ENCODE measurements around the gene SERPINB6. TPM values are rescaled to one million over a fixed set of nuclear protein-coding genes. Genes with fewer than 3 reads are reported as not detected.

SERPINB6 gene
- total RNA-seq, 1 experiment from 2014 or later = 169 TPM

DNA sequence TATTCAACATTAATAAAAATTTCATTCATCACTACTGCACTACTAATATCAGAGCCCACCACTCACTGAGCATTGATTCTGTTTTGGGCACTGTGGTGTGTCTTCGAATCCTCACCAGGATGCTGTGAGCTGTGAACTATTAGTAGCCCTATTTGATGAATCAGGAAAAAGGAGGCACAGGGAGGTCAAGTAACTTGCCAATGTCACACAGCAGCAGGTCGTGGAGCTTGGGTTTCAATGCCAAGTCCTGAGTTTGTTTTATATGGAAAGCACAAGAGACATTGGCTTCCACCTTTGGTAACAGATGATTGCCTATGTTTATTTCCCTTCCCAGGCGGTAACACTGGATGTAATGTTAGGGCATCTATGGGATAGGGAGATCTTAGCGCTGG lies 43.3 kb upstream of the SERPINB6 start:
- H3K79me2 ChIP-seq (ENCODE audit: low read depth) = no peaks in the 10 kb centered on the region
- H3K4me3 ChIP-seq = no peak overlapping the region
- H3K9me3 ChIP-seq (ENCODE audit: insufficient read depth, low read depth) = peaks cover 10% of the 10 kb centered on the region; the same call in 1 of the 2 replicates
- H4K20me1 ChIP-seq (ENCODE audit: insufficient read depth) = no peaks in the 10 kb centered on the region
- DNase-seq = no peak
- BruUV-seq (replicated peaks) = no TSS peak
- CTCF ChIA-PET = no interaction called here
- POLR2A ChIA-PET (ENCODE audit: unreplicated experiment) = no interaction called here
- peaks cover 12% of the 10 kb centered on the region for H3K4me1 ChIP-seq (replicated peaks; ENCODE audit: insufficient read depth)
- peaks cover 11% of the 10 kb centered on the region for H3F3A ChIP-seq (ENCODE audit: insufficient read depth, low read depth)
- no peak overlapping the region for H2AFZ ChIP-seq
- intact Hi-C loops (cut with micrococcal nuclease; ENCODE audit: unreplicated experiment) = no loop called here
- no peaks in the 10 kb centered on the region for H3K27me3 ChIP-seq (ENCODE audit: insufficient read depth, low read depth)
- no peak overlapping the region for H3K27ac ChIP-seq
- peaks cover 8% of the 10 kb centered on the region; the same call in 1 of the 2 replicates for H3K36me3 ChIP-seq (ENCODE audit: low read depth)
- H3K4me2 ChIP-seq = no peak overlapping the region
- H3K9me2 ChIP-seq (ENCODE audit: insufficient read depth) = no peaks in the 10 kb centered on the region
- no peak for TF ChIP-seq EZH2 (IDR thresholded peaks at IDR 0.05; ENCODE audit: low read depth)
- TF ChIP-seq, protein P1, sequence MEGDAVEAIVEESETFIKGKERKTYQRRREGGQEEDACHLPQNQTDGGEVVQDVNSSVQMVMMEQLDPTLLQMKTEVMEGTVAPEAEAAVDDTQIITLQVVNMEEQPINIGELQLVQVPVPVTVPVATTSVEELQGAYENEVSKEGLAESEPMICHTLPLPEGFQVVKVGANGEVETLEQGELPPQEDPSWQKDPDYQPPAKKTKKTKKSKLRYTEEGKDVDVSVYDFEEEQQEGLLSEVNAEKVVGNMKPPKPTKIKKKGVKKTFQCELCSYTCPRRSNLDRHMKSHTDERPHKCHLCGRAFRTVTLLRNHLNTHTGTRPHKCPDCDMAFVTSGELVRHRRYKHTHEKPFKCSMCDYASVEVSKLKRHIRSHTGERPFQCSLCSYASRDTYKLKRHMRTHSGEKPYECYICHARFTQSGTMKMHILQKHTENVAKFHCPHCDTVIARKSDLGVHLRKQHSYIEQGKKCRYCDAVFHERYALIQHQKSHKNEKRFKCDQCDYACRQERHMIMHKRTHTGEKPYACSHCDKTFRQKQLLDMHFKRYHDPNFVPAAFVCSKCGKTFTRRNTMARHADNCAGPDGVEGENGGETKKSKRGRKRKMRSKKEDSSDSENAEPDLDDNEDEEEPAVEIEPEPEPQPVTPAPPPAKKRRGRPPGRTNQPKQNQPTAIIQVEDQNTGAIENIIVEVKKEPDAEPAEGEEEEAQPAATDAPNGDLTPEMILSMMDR (conservative IDR thresholded peaks at IDR 0.05) = no peak

DNA sequence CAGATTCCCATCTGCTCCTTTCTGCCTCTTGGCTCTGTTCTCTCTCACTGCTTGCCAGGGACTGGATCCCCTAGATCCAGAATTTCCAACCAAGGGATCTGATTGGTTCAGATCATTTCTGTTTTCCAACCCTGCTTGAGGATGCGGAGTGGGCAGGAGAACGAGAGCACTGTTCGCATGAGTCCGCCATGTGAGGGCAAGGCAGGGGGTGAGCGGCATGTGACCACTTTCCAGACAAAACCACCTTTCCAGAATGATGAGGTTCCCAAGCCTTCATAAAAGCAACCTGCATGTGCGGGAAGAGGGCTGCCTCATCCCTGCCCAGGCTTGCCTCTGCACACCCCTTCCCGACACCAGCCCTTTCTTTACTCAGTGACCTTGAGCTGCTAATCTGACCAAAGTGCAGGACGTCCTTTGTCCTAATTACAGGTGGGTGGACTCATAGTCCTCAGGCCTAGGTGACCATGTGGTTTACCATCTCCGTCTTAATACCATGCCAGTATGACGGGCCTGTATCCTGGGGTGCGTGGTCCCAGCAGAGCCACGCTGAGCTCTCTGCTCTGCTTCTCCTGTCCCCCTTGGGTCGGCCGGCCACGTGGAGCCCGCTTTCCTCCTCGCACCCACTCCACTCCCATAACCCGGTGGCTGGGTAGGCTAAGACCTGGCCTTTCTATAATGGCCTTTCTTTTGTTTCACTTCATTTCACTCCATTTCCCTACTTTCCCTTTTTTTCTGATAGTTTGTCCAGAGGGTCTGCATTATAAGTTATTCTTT lies 42.7 kb upstream of the SERPINB6 start:
- peak overlapping the region; percentile 59; the same call in 1 of the 2 replicates for H3K27ac ChIP-seq
- no peak for TF ChIP-seq EZH2 (IDR thresholded peaks at IDR 0.05; ENCODE audit: low read depth)
- TF ChIP-seq, protein P1 (conservative IDR thresholded peaks at IDR 0.05) = no peak
- H3K4me3 ChIP-seq = no peak overlapping the region
- DNase-seq = no peak
- H2AFZ ChIP-seq = no peak overlapping the region
- H3F3A ChIP-seq (ENCODE audit: insufficient read depth, low read depth) = peaks cover 11% of the 10 kb centered on the region
- no peaks in the 10 kb centered on the region for H3K9me2 ChIP-seq (ENCODE audit: insufficient read depth)
- ChIA-PET CTCF (no interaction called here), POLR2A (ENCODE audit: unreplicated experiment) (interaction anchor here (0.6 kb wide), 1 partner anchor 8 kb away, joined by 9 read pairs; no protein-coding TSS in a partner anchor)
- H4K20me1 ChIP-seq (ENCODE audit: insufficient read depth) = no peaks in the 10 kb centered on the region
- no peak overlapping the region for H3K4me2 ChIP-seq
- intact Hi-C loops (cut with micrococcal nuclease; ENCODE audit: unreplicated experiment) = no loop called here
- BruUV-seq (replicated peaks) = no TSS peak
- no peaks in the 10 kb centered on the region for H3K27me3 ChIP-seq (ENCODE audit: insufficient read depth, low read depth)
- peaks cover 12% of the 10 kb centered on the region for H3K4me1 ChIP-seq (replicated peaks; ENCODE audit: insufficient read depth)
- no peaks in the 10 kb centered on the region for H3K79me2 ChIP-seq (ENCODE audit: low read depth)
- peaks cover 8% of the 10 kb centered on the region; the same call in 1 of the 2 replicates for H3K36me3 ChIP-seq (ENCODE audit: low read depth)
- H3K9me3 ChIP-seq (ENCODE audit: insufficient read depth, low read depth) = peaks cover 10% of the 10 kb centered on the region; the same call in 1 of the 2 replicates

DNA sequence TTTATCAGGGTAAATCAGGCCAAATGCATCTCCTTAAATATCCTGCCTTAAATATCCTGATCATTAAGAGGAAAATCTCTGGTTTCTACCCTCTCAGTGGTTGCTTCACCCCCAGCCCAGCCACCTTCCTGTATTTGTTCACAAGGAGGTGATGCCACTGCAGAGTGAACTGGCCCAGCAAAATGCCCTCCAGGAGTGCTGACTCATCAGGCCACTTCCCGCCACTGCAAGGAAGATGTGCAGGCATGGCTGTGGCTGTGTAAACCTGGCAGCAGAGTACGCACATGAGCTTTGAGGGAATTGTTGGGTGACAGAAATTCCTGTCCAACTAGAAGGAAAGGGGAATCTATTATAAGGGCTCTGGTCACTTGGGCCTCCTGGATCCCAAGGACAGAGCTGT lies 42.1 kb upstream of the SERPINB6 start:
- POLR2A ChIA-PET (ENCODE audit: unreplicated experiment) = interaction anchor here (0.6 kb wide), 1 partner anchor 9 kb away, joined by 9 read pairs; no protein-coding TSS in a partner anchor
- Histone ChIP-seq H4K20me1 (ENCODE audit: insufficient read depth) (no peaks in the 10 kb centered on the region), H3F3A (ENCODE audit: insufficient read depth, low read depth) (peaks cover 11% of the 10 kb centered on the region), H3K4me2 (0 out of 2 replicates have a peak overlapping the region, but pooled peaks have one; percentile 34), H3K4me3 (no peak overlapping the region), H3K9me3 (ENCODE audit: insufficient read depth, low read depth) (peaks cover 10% of the 10 kb centered on the region; the same call in 1 of the 2 replicates), H3K4me1 (replicated peaks; ENCODE audit: insufficient read depth) (peaks cover 12% of the 10 kb centered on the region), H2AFZ (no peak overlapping the region), H3K36me3 (ENCODE audit: low read depth) (peaks cover 8% of the 10 kb centered on the region; the same call in 1 of the 2 replicates), H3K27ac (peak overlapping the region; percentile 59), H3K9me2 (ENCODE audit: insufficient read depth) (no peaks in the 10 kb centered on the region), H3K27me3 (ENCODE audit: insufficient read depth, low read depth) (no peaks in the 10 kb centered on the region), H3K79me2 (ENCODE audit: low read depth) (no peaks in the 10 kb centered on the region)
- CTCF ChIA-PET = interaction anchor here (0.5 kb wide), 1 partner anchor 82 kb away, joined by 3 read pairs; no protein-coding TSS in a partner anchor
- DNase-seq = peak; percentile 69 to 81
- TF ChIP-seq, protein P1 (conservative IDR thresholded peaks at IDR 0.05) = no peak
- TF ChIP-seq EZH2 (IDR thresholded peaks at IDR 0.05; ENCODE audit: low read depth) = no peak
- BruUV-seq (replicated peaks) = no TSS peak
- intact Hi-C loops (cut with micrococcal nuclease; ENCODE audit: unreplicated experiment) = no loop called here
